Measurements from ENCODE around the gene DUS3L.
"Not testable (repeated sequence)": the region's sequence is repeated elsewhere in the genome, so short reads cannot be mapped to it uniquely, and the experiment has no call there.

The DUS3L gene

DNA sequence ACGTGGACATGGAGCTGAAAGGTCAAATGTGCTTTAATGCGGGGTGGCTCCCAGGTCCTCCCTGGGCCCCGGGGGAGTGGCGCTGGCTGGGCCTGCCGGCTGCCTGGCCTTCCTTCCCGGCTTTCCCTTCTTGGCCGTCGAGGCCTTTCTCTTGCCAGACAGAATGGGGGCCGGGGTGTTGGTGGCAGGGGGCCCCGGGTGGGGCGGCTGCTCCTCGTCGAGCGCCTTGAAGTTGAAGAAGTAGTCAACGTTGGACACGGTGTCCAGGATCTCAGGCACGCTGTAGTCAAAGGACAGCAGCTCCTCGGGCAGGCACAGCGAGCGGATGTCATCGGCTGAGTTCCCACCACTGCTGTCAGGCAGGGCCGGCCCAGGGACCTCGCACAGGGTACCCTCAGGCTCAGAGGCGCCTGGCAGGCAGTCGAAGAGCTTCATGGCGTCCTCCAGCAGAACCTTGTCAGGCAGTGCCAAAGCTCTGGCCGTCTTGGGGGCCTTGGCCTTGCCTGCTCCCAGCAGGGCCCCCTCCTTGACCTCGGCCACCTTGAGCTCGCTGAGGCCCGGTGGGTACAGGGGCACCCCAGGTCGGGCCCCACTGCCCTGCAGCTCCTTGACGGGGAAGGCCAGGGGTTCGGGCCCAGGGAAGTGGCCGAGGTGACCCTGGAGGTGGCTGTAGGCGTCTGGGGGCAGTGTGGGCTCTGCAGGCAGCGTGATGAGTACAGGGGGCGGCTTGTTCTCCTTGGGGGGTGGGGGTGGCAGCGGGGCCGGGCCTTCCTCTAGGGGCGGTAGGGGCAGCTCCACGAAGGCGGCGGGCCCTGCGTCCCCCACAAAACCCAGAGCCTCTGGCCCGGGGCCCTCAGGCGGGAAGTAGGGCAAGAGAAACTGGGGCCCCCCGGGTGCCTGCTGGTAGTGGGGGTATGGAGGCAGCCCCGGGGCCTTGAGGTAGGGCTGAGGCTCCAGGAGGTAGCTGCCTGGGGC, 7.7 kb downstream of the DUS3L start:
- peaks cover 24 to 32% of the 10 kb centered on the region in 2 donors for H3K36me3 ChIP-seq (ENCODE audit: control insufficient read depth in 2 of 2, insufficient read depth in 2 of 2, low read length in 2 of 2)
- no peak overlapping the region for H3K4me3 ChIP-seq (ENCODE audit: low read length in 2 of 2)
- no peak overlapping the region for H3K9ac ChIP-seq (ENCODE audit: low read length in 2 of 2)
- H3K4me1 ChIP-seq (ENCODE audit: control insufficient read depth, insufficient read depth, low read length), result no peaks in the 10 kb centered on the region
- H3K27me3 ChIP-seq (ENCODE audit: control insufficient read depth in 1 of 2, insufficient read depth in 2 of 2, low read length in 2 of 2), result no peaks in the 10 kb centered on the region
- no peaks in the 10 kb centered on the region for H3K9me3 ChIP-seq (ENCODE audit: control insufficient read depth in 2 of 2, low read length in 2 of 2)
- H3K27ac ChIP-seq (ENCODE audit: low read length), result no peak overlapping the region

GRCh38 chr19:5782322-5782721, 8.6 kb downstream of the DUS3L start:
- no peak overlapping the region for H3K9ac ChIP-seq (ENCODE audit: low read length in 2 of 2)
- no peaks in the 10 kb centered on the region for H3K27me3 ChIP-seq (ENCODE audit: control insufficient read depth in 1 of 2, insufficient read depth in 2 of 2, low read length in 2 of 2)
- peaks cover 15 to 23% of the 10 kb centered on the region in 2 donors for H3K36me3 ChIP-seq (ENCODE audit: control insufficient read depth in 2 of 2, insufficient read depth in 2 of 2, low read length in 2 of 2)
- H3K9me3 ChIP-seq (ENCODE audit: control insufficient read depth in 2 of 2, low read length in 2 of 2), result no peaks in the 10 kb centered on the region
- no peaks in the 10 kb centered on the region for H3K4me1 ChIP-seq (ENCODE audit: control insufficient read depth, insufficient read depth, low read length)
- no peak overlapping the region for H3K27ac ChIP-seq (ENCODE audit: low read length)
- no peak overlapping the region for H3K4me3 ChIP-seq (ENCODE audit: low read length in 2 of 2)

DNA sequence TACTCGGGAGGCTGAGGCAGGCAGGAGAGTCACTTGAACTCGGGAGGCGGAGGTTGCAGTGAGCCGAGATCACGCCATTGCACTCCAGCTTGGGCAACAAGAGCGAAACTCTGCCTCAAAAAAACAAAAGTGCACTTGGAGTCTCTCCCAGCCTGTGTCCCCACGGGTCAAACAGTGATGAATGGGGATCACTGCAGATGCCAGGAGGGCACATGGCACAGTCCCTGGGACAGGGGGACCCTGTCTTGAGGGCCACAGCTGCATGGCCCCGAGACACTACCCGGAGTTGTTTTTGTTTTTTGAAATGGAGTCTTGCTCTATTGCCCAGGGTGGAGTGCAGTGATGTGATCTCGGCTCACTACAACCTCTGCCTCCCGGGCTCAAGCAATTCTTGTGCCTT, 10.0 kb downstream of the DUS3L start:
- H3K9me3 ChIP-seq (ENCODE audit: control insufficient read depth in 2 of 2, low read length in 2 of 2); H3K4me1 ChIP-seq (ENCODE audit: control insufficient read depth, insufficient read depth, low read length); H3K9ac ChIP-seq (ENCODE audit: low read length in 2 of 2); H3K4me3 ChIP-seq (ENCODE audit: low read length in 2 of 2); H3K27me3 ChIP-seq (ENCODE audit: control insufficient read depth in 1 of 2, insufficient read depth in 2 of 2, low read length in 2 of 2); H3K27ac ChIP-seq (ENCODE audit: low read length): not testable (repeated sequence)
- H3K36me3 ChIP-seq (ENCODE audit: control insufficient read depth in 2 of 2, insufficient read depth in 2 of 2, low read length in 2 of 2), result peaks cover 3 to 10% of the 10 kb centered on the region in 2 donors

DNA sequence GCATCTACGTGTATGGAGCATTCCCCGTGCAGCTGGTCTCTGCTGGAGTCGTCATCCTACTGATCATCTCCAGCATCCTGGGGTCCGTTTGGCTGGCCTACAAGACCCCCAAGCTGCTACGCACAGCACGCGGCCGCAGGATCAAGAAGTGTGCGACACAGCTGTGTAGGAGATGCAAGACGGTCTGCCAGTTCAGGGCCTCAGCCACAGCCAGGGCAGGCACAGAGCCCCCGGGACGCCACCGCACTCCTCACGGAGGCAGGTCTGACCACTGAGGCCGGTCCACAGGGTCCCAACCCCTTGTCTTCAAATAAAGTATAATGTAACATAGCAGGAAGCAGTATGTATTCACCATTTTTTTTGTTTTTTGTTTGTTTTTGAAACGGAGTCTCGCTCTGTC, 12.6 kb downstream of the DUS3L start:
- no peak overlapping the region for H3K4me3 ChIP-seq (ENCODE audit: low read length in 2 of 2)
- no peaks in the 10 kb centered on the region for H3K27me3 ChIP-seq (ENCODE audit: control insufficient read depth in 1 of 2, insufficient read depth in 2 of 2, low read length in 2 of 2)
- H3K9ac ChIP-seq (ENCODE audit: low read length in 2 of 2), result no peak overlapping the region

GRCh38 chr19:5775668-5776309, 15.2 kb downstream of the DUS3L start:
- no peak overlapping the region for H3K4me3 ChIP-seq (ENCODE audit: low read length in 2 of 2)
- peaks cover 0 to 2% of the 10 kb centered on the region in 2 donors for H3K27me3 ChIP-seq (ENCODE audit: control insufficient read depth in 1 of 2, insufficient read depth in 2 of 2, low read length in 2 of 2)
- no peak overlapping the region for H3K27ac ChIP-seq (ENCODE audit: low read length)
- no peaks in the 10 kb centered on the region for H3K4me1 ChIP-seq (ENCODE audit: control insufficient read depth, insufficient read depth, low read length)
- H3K9ac ChIP-seq (ENCODE audit: low read length in 2 of 2), result no peak overlapping the region
- no peaks in the 10 kb centered on the region for H3K36me3 ChIP-seq (ENCODE audit: control insufficient read depth in 2 of 2, insufficient read depth in 2 of 2, low read length in 2 of 2)
- H3K9me3 ChIP-seq (ENCODE audit: control insufficient read depth in 2 of 2, low read length in 2 of 2), result no peaks in the 10 kb centered on the region

More for the DNA sequence above, 12.6 kb downstream of the DUS3L start:
- no peaks in the 10 kb centered on the region for H3K9me3 ChIP-seq (ENCODE audit: control insufficient read depth in 2 of 2, low read length in 2 of 2)
- no peaks in the 10 kb centered on the region for H3K4me1 ChIP-seq (ENCODE audit: control insufficient read depth, insufficient read depth, low read length)
- no peaks in the 10 kb centered on the region for H3K36me3 ChIP-seq (ENCODE audit: control insufficient read depth in 2 of 2, insufficient read depth in 2 of 2, low read length in 2 of 2)
- no peak overlapping the region for H3K27ac ChIP-seq (ENCODE audit: low read length)

DNA sequence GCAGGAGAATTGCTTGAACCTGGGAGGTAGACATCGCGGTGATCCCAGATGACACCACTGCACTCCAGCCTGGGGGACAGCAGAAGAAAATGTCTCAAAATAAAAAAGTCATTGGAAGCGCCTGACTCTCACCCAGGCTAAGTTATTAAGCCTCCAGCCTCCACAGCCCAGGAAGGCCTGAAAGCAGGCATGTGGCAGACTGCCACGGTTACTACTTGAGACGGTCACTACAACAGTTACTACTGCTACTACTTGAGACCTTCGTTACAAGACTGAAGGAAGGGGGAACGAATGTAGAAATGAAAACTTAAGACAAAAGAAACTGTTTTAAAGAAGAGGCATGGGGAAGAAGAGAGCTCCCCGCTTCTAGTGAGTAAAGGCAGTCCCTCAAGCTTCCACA, 16.0 kb downstream of the DUS3L start:
- Histone ChIP-seq H3K27ac (ENCODE audit: low read length) (no peak overlapping the region), H3K4me3 (ENCODE audit: low read length in 2 of 2) (no peak overlapping the region), H3K9me3 (ENCODE audit: control insufficient read depth in 2 of 2, low read length in 2 of 2) (no peaks in the 10 kb centered on the region), H3K27me3 (ENCODE audit: control insufficient read depth in 1 of 2, insufficient read depth in 2 of 2, low read length in 2 of 2) (peaks cover 0 to 2% of the 10 kb centered on the region in 2 donors), H3K9ac (ENCODE audit: low read length in 2 of 2) (no peak overlapping the region), H3K36me3 (ENCODE audit: control insufficient read depth in 2 of 2, insufficient read depth in 2 of 2, low read length in 2 of 2) (no peaks in the 10 kb centered on the region), H3K4me1 (ENCODE audit: control insufficient read depth, insufficient read depth, low read length) (no peaks in the 10 kb centered on the region)

DNA sequence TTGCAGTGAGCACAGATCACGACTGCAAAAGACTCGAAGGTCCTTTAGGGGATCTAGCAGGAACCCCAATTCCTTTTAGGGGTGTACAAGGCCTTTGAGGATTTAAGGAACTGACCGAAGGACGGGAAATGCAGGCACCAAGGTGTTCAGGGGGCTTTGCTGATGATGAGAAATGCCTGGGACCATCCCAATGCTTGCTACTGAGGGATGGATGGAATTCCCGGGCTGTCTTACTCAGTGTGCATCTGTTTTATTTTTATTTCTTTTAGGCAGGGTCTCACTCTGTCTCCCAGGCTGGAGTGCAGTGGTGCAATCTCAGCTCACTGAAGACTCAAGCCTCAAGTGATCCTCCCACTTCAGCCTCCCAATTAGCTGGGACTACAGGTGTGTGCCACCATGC, 17.7 kb downstream of the DUS3L start:
- H3K9me3 ChIP-seq (ENCODE audit: control insufficient read depth in 2 of 2, low read length in 2 of 2), result no peaks in the 10 kb centered on the region
- no peaks in the 10 kb centered on the region for H3K4me1 ChIP-seq (ENCODE audit: control insufficient read depth, insufficient read depth, low read length)
- no peak overlapping the region for H3K4me3 ChIP-seq (ENCODE audit: low read length in 2 of 2)

DNA sequence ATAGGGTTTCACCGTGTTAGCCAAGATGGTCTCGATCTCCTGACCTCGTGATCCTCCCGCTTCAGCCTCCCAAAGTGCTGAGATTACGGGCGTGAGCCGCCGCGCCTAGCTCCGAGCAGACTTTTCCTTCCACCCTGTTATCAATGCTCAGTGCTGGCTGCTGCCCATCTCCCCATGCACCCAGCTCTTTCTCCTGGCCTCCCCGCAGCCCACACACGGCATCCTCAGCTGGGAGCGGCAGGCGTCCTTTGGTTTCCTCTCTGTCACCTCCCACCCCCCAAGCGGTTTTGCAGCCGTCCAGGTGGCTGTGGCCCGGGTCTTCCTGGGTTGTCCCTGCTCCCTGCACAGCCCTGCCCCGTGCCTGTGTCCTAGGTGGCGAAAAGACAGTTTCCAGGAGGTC, 18.5 kb downstream of the DUS3L start:
- H3K36me3 ChIP-seq (ENCODE audit: control insufficient read depth in 2 of 2, insufficient read depth in 2 of 2, low read length in 2 of 2), result no peaks in the 10 kb centered on the region
- H3K4me3 ChIP-seq (ENCODE audit: low read length in 2 of 2), result no peak overlapping the region
- no peaks in the 10 kb centered on the region for H3K4me1 ChIP-seq (ENCODE audit: control insufficient read depth, insufficient read depth, low read length)
- no peaks in the 10 kb centered on the region for H3K9me3 ChIP-seq (ENCODE audit: control insufficient read depth in 2 of 2, low read length in 2 of 2)
- peaks cover 0 to 2% of the 10 kb centered on the region in 2 donors for H3K27me3 ChIP-seq (ENCODE audit: control insufficient read depth in 1 of 2, insufficient read depth in 2 of 2, low read length in 2 of 2)
- no peak overlapping the region for H3K27ac ChIP-seq (ENCODE audit: low read length)
- H3K9ac ChIP-seq (ENCODE audit: low read length in 2 of 2), result no peak overlapping the region

More for the DNA sequence above, 17.7 kb downstream of the DUS3L start:
- Histone ChIP-seq H3K9ac (ENCODE audit: low read length in 2 of 2) (no peak overlapping the region), H3K36me3 (ENCODE audit: control insufficient read depth in 2 of 2, insufficient read depth in 2 of 2, low read length in 2 of 2) (no peaks in the 10 kb centered on the region), H3K27ac (ENCODE audit: low read length) (no peak overlapping the region), H3K27me3 (ENCODE audit: control insufficient read depth in 1 of 2, insufficient read depth in 2 of 2, low read length in 2 of 2) (peaks cover 0 to 2% of the 10 kb centered on the region in 2 donors)

GRCh38 chr19:5767949-5768348, 23.0 kb downstream of the DUS3L start:
- H3K27ac ChIP-seq (ENCODE audit: low read length), result no peak overlapping the region
- no peaks in the 10 kb centered on the region for H3K36me3 ChIP-seq (ENCODE audit: control insufficient read depth in 2 of 2, insufficient read depth in 2 of 2, low read length in 2 of 2)
- H3K9me3 ChIP-seq (ENCODE audit: control insufficient read depth in 2 of 2, low read length in 2 of 2), result peaks cover 0 to 2% of the 10 kb centered on the region in 2 donors
- no peaks in the 10 kb centered on the region for H3K4me1 ChIP-seq (ENCODE audit: control insufficient read depth, insufficient read depth, low read length)
- H3K9ac ChIP-seq (ENCODE audit: low read length in 2 of 2), result no peak overlapping the region
- peaks cover 0 to 2% of the 10 kb centered on the region in 2 donors for H3K27me3 ChIP-seq (ENCODE audit: control insufficient read depth in 1 of 2, insufficient read depth in 2 of 2, low read length in 2 of 2)
- H3K4me3 ChIP-seq (ENCODE audit: low read length in 2 of 2), result no peak overlapping the region

- Histone ChIP-seq H3K27ac (ENCODE audit: low read length) (no peak overlapping the region), H3K9ac (ENCODE audit: low read length in 2 of 2) (no peak overlapping the region), H3K27me3 (ENCODE audit: control insufficient read depth in 1 of 2, insufficient read depth in 2 of 2, low read length in 2 of 2) (no peaks in the 10 kb centered on the region), H3K4me1 (ENCODE audit: control insufficient read depth, insufficient read depth, low read length) (no peaks in the 10 kb centered on the region), H3K36me3 (ENCODE audit: control insufficient read depth in 2 of 2, insufficient read depth in 2 of 2, low read length in 2 of 2) (no peaks in the 10 kb centered on the region), H3K9me3 (ENCODE audit: control insufficient read depth in 2 of 2, low read length in 2 of 2) (peaks cover 0 to 3% of the 10 kb centered on the region in 2 donors), H3K4me3 (ENCODE audit: low read length in 2 of 2) (no peak overlapping the region)
Measured at GRCh38 chr19:5765220-5765619, 25.7 kb downstream of the DUS3L start.

All from stomach smooth muscle (tissue), 2 donors.